ENCODE measurements around the gene MMP13.
"Not testable (repeated sequence)": the region's sequence is repeated elsewhere in the genome, so short reads cannot be mapped to it uniquely, and the experiment has no call there.

The MMP13 gene

GRCh38 chr11:102955624-102956023 lies at the start of gene MMP13:
Gene MMP13 (minus strand): TSS chr11:102955732. CDS start chr11:102955705, 27 bp downstream.
- DNase-seq (ENCODE audit: low spot score): no peak

DNA sequence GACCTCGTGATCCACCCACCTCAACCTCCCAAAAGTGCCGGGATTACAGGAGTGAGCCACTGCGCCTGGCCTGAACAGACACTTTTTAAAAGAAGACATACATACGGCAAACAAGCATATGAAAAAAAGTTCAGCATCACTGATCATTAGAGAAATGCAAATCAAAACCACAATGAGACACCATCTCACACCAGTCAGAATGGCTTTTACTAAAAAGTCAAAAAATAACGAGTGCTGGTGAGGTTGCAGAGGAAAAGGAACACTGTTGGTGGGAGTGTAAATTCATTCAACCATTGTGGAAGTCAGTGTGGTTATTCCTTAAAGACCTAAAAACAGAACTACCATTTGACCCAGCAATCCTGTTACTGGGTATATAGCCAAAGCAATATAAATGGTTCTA lies 48.7 kb upstream of the MMP13 start:
- not testable (repeated sequence) for DNase-seq (ENCODE audit: low spot score)

More at GRCh38 chr11:102955624-102956023, at the start of gene MMP13:
- TF ChIP-seq, protein P1, sequence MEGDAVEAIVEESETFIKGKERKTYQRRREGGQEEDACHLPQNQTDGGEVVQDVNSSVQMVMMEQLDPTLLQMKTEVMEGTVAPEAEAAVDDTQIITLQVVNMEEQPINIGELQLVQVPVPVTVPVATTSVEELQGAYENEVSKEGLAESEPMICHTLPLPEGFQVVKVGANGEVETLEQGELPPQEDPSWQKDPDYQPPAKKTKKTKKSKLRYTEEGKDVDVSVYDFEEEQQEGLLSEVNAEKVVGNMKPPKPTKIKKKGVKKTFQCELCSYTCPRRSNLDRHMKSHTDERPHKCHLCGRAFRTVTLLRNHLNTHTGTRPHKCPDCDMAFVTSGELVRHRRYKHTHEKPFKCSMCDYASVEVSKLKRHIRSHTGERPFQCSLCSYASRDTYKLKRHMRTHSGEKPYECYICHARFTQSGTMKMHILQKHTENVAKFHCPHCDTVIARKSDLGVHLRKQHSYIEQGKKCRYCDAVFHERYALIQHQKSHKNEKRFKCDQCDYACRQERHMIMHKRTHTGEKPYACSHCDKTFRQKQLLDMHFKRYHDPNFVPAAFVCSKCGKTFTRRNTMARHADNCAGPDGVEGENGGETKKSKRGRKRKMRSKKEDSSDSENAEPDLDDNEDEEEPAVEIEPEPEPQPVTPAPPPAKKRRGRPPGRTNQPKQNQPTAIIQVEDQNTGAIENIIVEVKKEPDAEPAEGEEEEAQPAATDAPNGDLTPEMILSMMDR (IDR thresholded peaks at IDR 0.05; ENCODE audit: extremely low read depth, missing control alignments): no peak

DNA sequence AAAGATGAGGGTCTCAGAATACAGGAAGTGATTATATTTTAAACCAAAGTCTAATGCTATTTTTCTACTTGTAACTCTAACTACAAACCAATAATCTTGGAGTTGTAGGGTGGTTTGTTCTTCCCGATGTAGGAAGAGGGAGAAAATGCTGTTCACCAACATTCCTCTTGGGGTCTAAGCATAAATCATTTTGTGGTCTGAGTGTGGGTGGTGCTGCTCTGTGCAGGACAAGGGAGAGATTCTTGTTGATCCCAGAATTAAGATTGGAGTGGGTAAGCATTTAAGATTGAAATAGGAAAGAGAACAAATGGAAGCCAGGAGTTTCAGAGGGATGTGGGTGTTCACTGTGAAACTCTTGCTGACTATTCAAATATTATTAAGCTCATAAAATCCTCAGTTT lies 38.6 kb upstream of the MMP13 start:
- no peak for DNase-seq (ENCODE audit: low spot score)
- TF ChIP-seq, protein P1 (IDR thresholded peaks at IDR 0.05; ENCODE audit: extremely low read depth, missing control alignments): no peak

- TF ChIP-seq, protein P1 (IDR thresholded peaks at IDR 0.05; ENCODE audit: extremely low read depth, missing control alignments): no peak
- no peak for DNase-seq (ENCODE audit: low spot score)
These were observed 36.2 kb upstream of the MMP13 start for GRCh38 chr11:102991776-102992175.

- no peak for DNase-seq (ENCODE audit: low spot score)
- TF ChIP-seq, protein P1 (IDR thresholded peaks at IDR 0.05; ENCODE audit: extremely low read depth, missing control alignments): no peak
These were observed 34.6 kb upstream of the MMP13 start for GRCh38 chr11:102990145-102990544.

DNA sequence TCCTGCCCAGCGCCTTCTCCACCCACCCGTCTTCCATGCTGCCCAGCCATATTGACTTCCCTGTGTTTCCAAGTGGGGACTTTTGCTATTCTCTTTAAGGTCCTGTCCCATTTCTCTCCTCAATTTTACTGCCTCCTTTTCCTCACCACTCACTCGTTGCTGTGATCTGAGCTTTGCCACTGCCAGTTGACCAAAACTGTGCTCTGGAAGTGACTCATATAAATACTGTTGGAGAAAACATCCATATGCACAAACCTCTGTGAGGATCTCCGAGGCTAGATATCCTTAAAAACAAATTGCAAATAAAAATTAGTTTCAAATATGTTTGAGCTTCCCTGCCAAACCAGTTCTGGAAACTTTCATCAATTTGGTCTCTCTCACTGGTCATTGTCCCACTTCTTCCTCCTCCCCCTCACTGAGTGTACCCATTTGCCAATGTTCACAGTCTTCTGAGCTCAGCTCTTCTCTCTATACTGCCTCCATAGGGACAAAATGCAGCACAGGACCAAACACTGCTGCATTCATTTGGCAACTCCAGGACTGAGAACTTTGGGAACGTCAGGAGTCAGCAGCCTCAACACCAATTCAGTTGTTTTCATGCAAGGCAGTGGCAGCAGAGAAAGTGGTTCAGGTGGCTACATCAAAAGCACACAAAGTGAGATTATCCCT lies 34.0 kb upstream of the MMP13 start:
- no peak for DNase-seq (ENCODE audit: low spot score)
- TF ChIP-seq, protein P1 (IDR thresholded peaks at IDR 0.05; ENCODE audit: extremely low read depth, missing control alignments): no peak

GRCh38 chr11:102986815-102987214 lies 31.3 kb upstream of the MMP13 start:
- DNase-seq (ENCODE audit: low spot score): no peak
- TF ChIP-seq, protein P1 (IDR thresholded peaks at IDR 0.05; ENCODE audit: extremely low read depth, missing control alignments): no peak

DNA sequence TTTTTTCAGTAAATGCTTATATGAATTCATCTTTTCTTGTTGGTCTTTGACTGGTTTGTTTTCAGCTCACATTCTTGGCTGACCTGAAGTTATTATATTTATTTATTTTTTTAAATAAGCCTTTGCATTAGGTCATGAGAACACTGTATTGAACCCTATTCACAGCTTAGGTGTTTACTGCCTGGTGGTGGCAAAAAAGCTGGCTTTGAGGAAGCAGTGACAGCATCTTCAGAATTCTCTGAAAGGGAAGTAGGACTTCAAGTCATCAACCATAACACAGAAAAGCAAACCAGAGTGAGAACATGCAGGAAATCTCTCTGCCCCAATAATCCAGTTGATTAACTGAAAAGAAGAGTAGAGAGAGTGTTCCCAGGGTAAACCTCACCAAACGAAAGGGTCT lies 30.3 kb upstream of the MMP13 start:
- TF ChIP-seq, protein P1 (IDR thresholded peaks at IDR 0.05; ENCODE audit: extremely low read depth, missing control alignments): no peak
- DNase-seq (ENCODE audit: low spot score): no peak

Measured in GM20000 (cell line).